DMS53 treated with DMSO at 0.1 percent for 48 hours (cell line): ENCODE measurements around the gene DUSP7.
A peak's percentile ranks its signal among the peaks of the same experiment; 100 is the strongest.

ENCODE experiments used
- DNase-seq: peaks from one replicate; lab custom pipeline; 2025; ENCODE audit not compliant: unreplicated experiment; lab: John Stamatoyannopoulos, UW

DUSP7 gene, protein sequence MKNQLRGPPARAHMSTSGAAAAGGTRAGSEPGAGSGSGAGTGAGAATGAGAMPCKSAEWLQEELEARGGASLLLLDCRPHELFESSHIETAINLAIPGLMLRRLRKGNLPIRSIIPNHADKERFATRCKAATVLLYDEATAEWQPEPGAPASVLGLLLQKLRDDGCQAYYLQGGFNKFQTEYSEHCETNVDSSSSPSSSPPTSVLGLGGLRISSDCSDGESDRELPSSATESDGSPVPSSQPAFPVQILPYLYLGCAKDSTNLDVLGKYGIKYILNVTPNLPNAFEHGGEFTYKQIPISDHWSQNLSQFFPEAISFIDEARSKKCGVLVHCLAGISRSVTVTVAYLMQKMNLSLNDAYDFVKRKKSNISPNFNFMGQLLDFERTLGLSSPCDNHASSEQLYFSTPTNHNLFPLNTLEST

GRCh38 chr3:52056521-52056967, at the start of gene DUSP7:
Gene DUSP7, minus strand, starts transcription at chr3:52056571. Its CDS starts 205 bp downstream, at chr3:52056366.
- no peak for DNase-seq

DNA sequence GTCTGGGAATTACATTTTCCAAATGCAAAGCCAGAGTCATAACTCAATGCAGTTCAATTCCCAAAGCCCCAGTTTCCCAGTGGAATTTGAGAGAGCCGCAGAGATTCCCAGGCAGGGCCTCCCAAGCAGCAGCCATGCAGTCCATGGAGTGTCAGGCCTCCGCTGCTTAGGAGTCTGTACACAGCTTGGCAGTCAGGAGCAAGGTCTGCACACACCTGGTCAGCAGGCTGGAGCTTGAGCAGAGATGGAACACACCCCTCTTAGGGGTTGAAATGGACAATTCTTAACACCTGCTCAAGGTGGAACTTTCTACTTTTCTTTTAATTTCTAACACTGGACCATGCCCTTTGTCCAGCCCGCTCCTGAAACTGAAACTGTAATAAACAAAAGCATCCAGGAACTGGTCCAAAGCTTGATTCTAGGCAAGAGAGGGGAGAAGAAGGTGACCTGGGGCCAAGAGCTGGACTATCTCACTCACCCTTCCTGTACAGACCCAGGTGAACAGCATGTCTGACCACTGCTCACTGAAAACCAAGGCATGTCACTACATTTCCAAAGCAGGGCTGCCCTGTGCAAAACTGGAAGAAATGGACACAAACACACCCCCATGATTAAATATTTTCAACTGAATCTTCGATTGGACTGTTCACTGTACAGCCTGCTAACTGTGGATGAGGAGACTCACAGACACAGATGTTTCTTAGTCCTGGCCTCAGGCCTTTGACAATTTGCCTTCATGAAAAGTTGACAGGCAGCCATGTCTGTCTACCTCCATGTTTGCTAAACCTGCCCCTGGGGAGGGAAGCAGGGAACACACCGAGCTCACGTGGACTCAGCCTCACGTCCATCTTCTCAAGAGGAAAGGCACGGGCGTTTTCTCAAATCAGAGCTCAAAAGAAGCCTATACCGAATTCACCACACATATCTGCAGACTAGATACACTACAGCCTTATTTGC, 48.6 kb upstream of the DUSP7 start:
- DNase-seq = no peak

DNA sequence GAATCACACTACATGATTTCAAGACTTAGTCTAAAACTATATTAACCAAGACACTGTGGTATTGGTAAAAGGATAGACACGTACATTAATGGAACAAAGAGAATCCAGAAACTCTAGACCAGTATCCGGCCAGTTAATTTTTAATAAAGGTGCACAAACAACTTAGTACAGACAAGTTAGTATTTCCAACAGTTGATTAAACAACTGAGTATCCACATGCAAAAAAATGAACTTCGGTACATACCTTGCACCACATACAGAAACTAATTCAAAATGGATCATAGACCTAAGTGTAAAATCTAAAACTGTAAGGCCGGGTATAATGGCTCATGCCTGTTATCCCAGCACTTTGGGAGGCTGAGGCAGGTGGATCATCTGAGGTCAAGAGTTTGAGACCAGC, 46.6 kb upstream of the DUSP7 start:
- no peak for DNase-seq

DNA sequence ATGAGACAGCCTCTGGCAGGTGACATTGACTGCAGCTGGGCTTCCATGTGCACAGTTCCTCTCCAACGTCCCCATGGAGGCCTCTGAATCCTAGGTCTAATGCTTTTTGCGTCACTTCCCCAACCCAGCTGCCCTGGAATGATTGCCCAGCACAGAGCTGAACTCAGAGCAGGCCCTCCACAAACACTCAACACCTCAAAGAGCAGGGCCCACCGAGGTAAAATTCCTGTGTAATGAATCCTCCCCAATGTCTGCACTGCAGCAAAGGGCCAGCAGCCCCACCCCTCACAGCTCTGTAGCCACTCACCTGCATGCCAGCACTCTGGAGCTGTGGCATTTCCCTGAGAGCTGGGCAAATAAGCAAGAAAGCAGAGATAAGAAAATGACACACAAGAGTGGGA, 42.6 kb upstream of the DUSP7 start:
- no peak for DNase-seq

- no peak for DNase-seq
Observed at GRCh38 chr3:52097851-52098507, 41.6 kb upstream of the DUSP7 start.

GRCh38 chr3:52095990-52096775, 39.8 kb upstream of the DUSP7 start:
- no peak for DNase-seq

GRCh38 chr3:52094571-52095485, 38.5 kb upstream of the DUSP7 start:
- no peak for DNase-seq

GRCh38 chr3:52093756-52094545, 37.6 kb upstream of the DUSP7 start:
- peak; percentile 5 for DNase-seq

- no peak for DNase-seq
Observed at GRCh38 chr3:52092891-52093290, 36.5 kb upstream of the DUSP7 start.

GRCh38 chr3:52092271-52092660, 35.9 kb upstream of the DUSP7 start:
- DNase-seq = no peak

DNA sequence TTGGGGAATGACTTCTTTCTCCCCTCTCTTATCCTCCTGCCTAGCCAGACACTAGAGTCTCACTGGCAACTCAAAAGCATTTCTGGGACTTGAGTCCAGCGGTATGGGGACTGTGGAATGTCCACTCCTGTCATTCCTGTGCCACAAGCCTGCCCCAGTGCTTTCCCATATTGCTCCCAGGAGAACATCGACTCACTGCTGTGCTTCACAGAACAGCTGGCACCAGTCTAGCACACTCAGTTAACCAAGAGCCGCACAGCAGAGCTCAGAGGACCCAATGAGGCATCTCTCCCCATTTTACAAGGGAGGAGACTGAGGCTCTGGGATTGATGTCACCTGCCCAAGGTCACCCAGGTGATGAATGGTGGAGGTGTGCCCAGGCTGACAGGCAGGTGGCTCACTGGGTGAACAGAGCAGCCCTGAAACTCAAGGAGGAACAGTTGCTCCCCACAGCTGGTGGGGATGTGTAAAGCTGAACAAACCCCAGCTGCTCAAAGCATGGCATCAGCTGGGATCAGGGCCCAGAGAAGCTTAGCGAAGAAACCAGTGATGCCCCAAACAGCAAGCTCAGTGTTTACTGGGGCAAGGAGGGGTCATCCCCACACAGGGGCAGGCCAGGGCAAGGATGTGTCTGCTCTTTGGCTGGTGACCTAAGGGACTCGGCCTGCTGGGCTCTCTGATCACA, 35.4 kb upstream of the DUSP7 start:
- DNase-seq = no peak

GRCh38 chr3:52090933-52091468, 34.6 kb upstream of the DUSP7 start:
- no peak for DNase-seq

DNA sequence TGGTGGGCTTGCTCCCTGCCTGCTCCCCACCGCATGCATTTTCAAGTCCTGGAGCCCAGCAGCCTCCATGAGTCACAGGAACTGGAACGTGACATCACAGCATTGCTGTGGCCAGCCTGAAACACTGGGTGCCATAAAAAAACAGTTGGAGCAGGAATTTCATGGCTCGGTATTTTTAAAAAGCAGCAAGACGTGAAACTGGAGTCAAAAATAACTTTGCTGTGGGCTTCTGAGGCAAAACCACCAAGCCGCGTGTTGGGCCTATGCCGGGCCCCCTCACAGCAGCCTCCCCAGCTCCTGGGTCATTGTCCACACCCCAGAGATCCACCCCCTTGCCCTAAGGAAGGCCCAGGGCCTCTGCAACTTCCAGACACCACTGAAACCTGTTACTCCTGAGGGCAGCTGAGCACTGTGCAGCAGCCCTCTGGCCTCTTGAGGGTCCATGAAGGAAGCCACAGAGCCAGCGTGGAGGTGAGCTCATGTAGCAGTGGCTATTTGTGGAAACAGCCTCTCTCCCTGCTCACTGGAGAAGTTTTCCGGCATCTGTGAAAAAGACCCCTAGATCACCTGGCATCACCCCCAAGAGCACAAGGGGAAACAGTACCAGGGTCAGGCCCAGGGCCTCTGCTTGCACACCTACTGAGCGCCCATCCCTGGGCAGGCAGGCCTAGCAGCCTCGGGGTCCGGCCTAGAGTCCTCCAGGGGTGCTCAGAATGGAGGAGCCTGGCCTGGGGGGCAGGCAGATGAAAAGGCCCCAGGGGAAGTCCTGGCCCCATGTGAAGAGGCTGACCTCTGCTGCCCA, 34.0 kb upstream of the DUSP7 start:
- no peak for DNase-seq

GRCh38 chr3:52089691-52090090, 33.3 kb upstream of the DUSP7 start:
- DNase-seq = no peak

- DNase-seq = no peak
Observed at GRCh38 chr3:52088445-52089367, 32.3 kb upstream of the DUSP7 start.

DNA sequence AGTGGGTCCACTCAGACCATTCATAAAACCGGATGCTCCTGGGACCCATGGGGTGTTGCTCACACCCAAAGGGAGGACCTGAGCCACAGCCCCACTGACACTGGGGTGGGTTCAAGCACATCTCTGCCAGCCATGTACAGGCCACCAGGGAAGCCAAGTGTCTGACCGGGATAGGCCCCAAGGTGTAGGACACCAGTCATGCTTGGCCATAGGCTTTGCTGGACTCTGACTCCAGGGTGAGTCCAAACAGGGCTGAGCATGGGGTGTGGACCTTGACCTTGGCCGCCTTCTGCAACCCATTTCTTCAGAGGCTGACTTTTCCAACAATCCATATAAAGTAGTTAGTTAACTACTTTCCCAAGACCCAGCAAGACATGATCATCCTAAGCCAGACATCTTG, 31.4 kb upstream of the DUSP7 start:
- DNase-seq = no peak
